ENCODE measurements around the gene RBM19. TPM values are rescaled to one million over a fixed set of nuclear protein-coding genes. Genes with fewer than 3 reads are reported as not detected.

Gene RBM19
- total and polyA plus RNA-seq, 2 of the 4 experiments (the other 2 are of a cell fraction): 18.7 to 19.2 TPM

- in situ Hi-C loops (cut with MboI; ENCODE audit: low sequenced_read_pairs): no loop called here
- H3K9me3 ChIP-seq (ENCODE audit: control insufficient read depth, insufficient read depth, low read length): no peaks in the 10 kb centered on the region
Measured at GRCh38 chr12:113954547-113954946, 11.6 kb downstream of the RBM19 start.

More at GRCh38 chr12:113954547-113954946, 11.6 kb downstream of the RBM19 start:
- Histone ChIP-seq H2BK120ac (ENCODE audit: low read depth, low read length) (no peak overlapping the region), H3K9me1 (ENCODE audit: insufficient read depth, low read length) (no peaks in the 10 kb centered on the region; the same call in 1 of the 2 replicates), H4K5ac (ENCODE audit: low read depth, low read length) (no peak overlapping the region), H3K4me2 (ENCODE audit: low read depth, low read length) (no peak overlapping the region), H3K79me1 (ENCODE audit: low read depth in 1 of 2, low read length in 2 of 2) (no peaks in the 10 kb centered on the region), H2AK9ac (replicated peaks; ENCODE audit: low read depth, low read length, poor library complexity) (no peak overlapping the region), H3K4ac (ENCODE audit: low read depth, low read length) (no peak overlapping the region), H3K4me3 (ENCODE audit: insufficient read depth, low read depth, low read length) (no peak overlapping the region), H4K8ac (ENCODE audit: low read depth in 2 of 2, low read length in 2 of 2) (no peak overlapping the region), H3K14ac (replicated peaks; ENCODE audit: low read depth, low read length) (no peak overlapping the region), H3K56ac (ENCODE audit: extremely low read depth, insufficient read depth, low read length) (no peak overlapping the region), H3K36me3 (ENCODE audit: control insufficient read depth, insufficient read depth, low read length) (peaks cover 50% of the 10 kb centered on the region), H3K18ac (ENCODE audit: low read depth, low read length) (no peak overlapping the region), H3K9ac (ENCODE audit: low read depth, low read length) (no peak overlapping the region), H2BK20ac (ENCODE audit: low read depth, low read length) (no peak overlapping the region), H2AFZ (replicated peaks; ENCODE audit: low read length, poor library complexity) (no peak overlapping the region), H2BK15ac (ENCODE audit: low read depth, low read length) (no peak overlapping the region), H3K23ac (ENCODE audit: low read depth, low read length) (no peak overlapping the region), H4K20me1 (ENCODE audit: insufficient read depth, low read length) (no peaks in the 10 kb centered on the region), H3K4me1 (ENCODE audit: control insufficient read depth, insufficient read depth, low read length) (no peaks in the 10 kb centered on the region), H2BK5ac (ENCODE audit: low read depth, low read length, poor library complexity, severe bottlenecking) (no peak overlapping the region), H3K27ac (ENCODE audit: insufficient read depth, low read length) (no peak overlapping the region), H4K91ac (ENCODE audit: insufficient read depth, low read depth, low read length) (no peak overlapping the region), H3K27me3 (ENCODE audit: control insufficient read depth, insufficient read depth, low read length) (no peaks in the 10 kb centered on the region), H2AK5ac (ENCODE audit: low read depth, low read length) (no peak overlapping the region)
- DNase-seq (no peak), ATAC-seq (ENCODE audit: low read depth) (no peak)
- dilution Hi-C loops (cut with HindIII; ENCODE audit: low sequenced_read_pairs, unreplicated experiment) (no loop called here), intact Hi-C loops (cut with micrococcal nuclease) (no loop called here)
- WGBS, 2 experiments (ENCODE audit: extremely low coverage in 2 of 2, insufficient read length in 1 of 2): no CpG with 5 or more reads among the region's 4 CpGs
- no TSS peak for BruUV-seq (replicated peaks)
- TF ChIP-seq RFX5 (IDR thresholded peaks at IDR 0.05; ENCODE audit: low read depth, low read length) (no peak), MAZ (IDR thresholded peaks at IDR 0.05; ENCODE audit: borderline replicate concordance, low read depth, low read length) (no peak), MXI1 (IDR thresholded peaks at IDR 0.05; ENCODE audit: borderline replicate concordance, low read depth, low read length) (no peak), CHD1 (IDR thresholded peaks at IDR 0.05; ENCODE audit: low read depth, low read length) (no peak), MAFK (IDR thresholded peaks at IDR 0.05; ENCODE audit: low read depth, low read length) (no peak), ELK1 (IDR thresholded peaks at IDR 0.05; ENCODE audit: borderline replicate concordance, low read depth, low read length) (no peak), BHLHE40 (IDR thresholded peaks at IDR 0.05; ENCODE audit: low read depth, low read length) (no peak)
- ChIA-PET CTCF (interaction anchor here (1.1 kb wide), 1 partner anchor 14 kb away, joined by 4 read pairs; no protein-coding TSS in a partner anchor), POLR2A (ENCODE audit: unreplicated experiment) (no interaction called here)
